ENCODE measurements around the gene SMPD1. TPM values are rescaled to one million over a fixed set of nuclear protein-coding genes. Genes with fewer than 3 reads are reported as not detected.

SMPD1 gene
- total RNA-seq, 1 donor from 2014 or later, result 25.2 TPM

- no peak overlapping the region for H3K4me2 ChIP-seq (ENCODE audit: low read length)
- no peak overlapping the region for H3K4me3 Mint-ChIP-seq (ENCODE audit: unreplicated experiment)
- no peak for FAIRE-seq
- no peaks in the 10 kb centered on the region for H3K36me3 Mint-ChIP-seq (ENCODE audit: low read depth, unreplicated experiment)
- H3K4me3 ChIP-seq (ENCODE audit: insufficient read depth, low read depth, low read length), result no peak overlapping the region
- no peaks in the 10 kb centered on the region for H3K27me3 Mint-ChIP-seq (ENCODE audit: low read depth, unreplicated experiment)
- H2AFZ ChIP-seq (ENCODE audit: low read depth, low read length), result no peak overlapping the region
- H3K4me1 Mint-ChIP-seq (ENCODE audit: low read depth, unreplicated experiment), result no peaks in the 10 kb centered on the region
- H3K9me3 Mint-ChIP-seq (ENCODE audit: unreplicated experiment), result no peaks in the 10 kb centered on the region
- TF ChIP-seq EZH2 (IDR thresholded peaks at IDR 0.05; ENCODE audit: insufficient read depth, low read length) (no peak), CTCF (IDR thresholded peaks at IDR 0.05; ENCODE audit: insufficient read depth, low read depth, low read length) (no peak)
- H3K4me1 ChIP-seq (ENCODE audit: insufficient read depth, low read length), result no peaks in the 10 kb centered on the region
- no peak overlapping the region for H3K27ac ChIP-seq (ENCODE audit: low read depth, low read length)
- no peaks in the 10 kb centered on the region for H3K9me3 ChIP-seq (ENCODE audit: insufficient read depth, low read depth, low read length)
- H4K20me1 ChIP-seq (ENCODE audit: insufficient read depth, low read length), result no peaks in the 10 kb centered on the region
- no peaks in the 10 kb centered on the region for H3K36me3 ChIP-seq (ENCODE audit: insufficient read depth, low read length)
- no peak overlapping the region for H3K27ac Mint-ChIP-seq (ENCODE audit: unreplicated experiment)
- no peaks in the 10 kb centered on the region for H3K79me2 ChIP-seq (ENCODE audit: insufficient read depth, low read length)
- DNase-seq (ENCODE audit: low read depth), result no peak
- H3K9ac ChIP-seq (ENCODE audit: low read length), result no peak overlapping the region
- no peaks in the 10 kb centered on the region for H3K27me3 ChIP-seq (ENCODE audit: insufficient read depth, low read length)
Measured at GRCh38 chr11:6350486-6350885, 39.8 kb upstream of the SMPD1 start.

- H3K9me3 Mint-ChIP-seq (ENCODE audit: unreplicated experiment), result no peaks in the 10 kb centered on the region
- no peaks in the 10 kb centered on the region for H3K27me3 Mint-ChIP-seq (ENCODE audit: low read depth, unreplicated experiment)
- Histone ChIP-seq H3K4me1 (ENCODE audit: insufficient read depth, low read length) (peaks cover 6% of the 10 kb centered on the region), H3K79me2 (ENCODE audit: insufficient read depth, low read length) (no peaks in the 10 kb centered on the region), H3K9ac (ENCODE audit: low read length) (no peak overlapping the region), H3K27ac (ENCODE audit: low read depth, low read length) (no peak overlapping the region), H3K4me3 (ENCODE audit: insufficient read depth, low read depth, low read length) (no peak overlapping the region), H4K20me1 (ENCODE audit: insufficient read depth, low read length) (no peaks in the 10 kb centered on the region), H3K9me3 (ENCODE audit: insufficient read depth, low read depth, low read length) (no peaks in the 10 kb centered on the region), H2AFZ (ENCODE audit: low read depth, low read length) (no peak overlapping the region), H3K36me3 (ENCODE audit: insufficient read depth, low read length) (no peaks in the 10 kb centered on the region), H3K27me3 (ENCODE audit: insufficient read depth, low read length) (no peaks in the 10 kb centered on the region), H3K4me2 (ENCODE audit: low read length) (no peak overlapping the region)
- H3K36me3 Mint-ChIP-seq (ENCODE audit: low read depth, unreplicated experiment), result no peaks in the 10 kb centered on the region
- no peak overlapping the region for H3K4me3 Mint-ChIP-seq (ENCODE audit: unreplicated experiment)
- FAIRE-seq, result no peak
- H3K4me1 Mint-ChIP-seq (ENCODE audit: low read depth, unreplicated experiment), result peaks cover 5% of the 10 kb centered on the region
- no peak for DNase-seq (ENCODE audit: low read depth)
- TF ChIP-seq CTCF (IDR thresholded peaks at IDR 0.05; ENCODE audit: insufficient read depth, low read depth, low read length) (no peak), EZH2 (IDR thresholded peaks at IDR 0.05; ENCODE audit: insufficient read depth, low read length) (no peak)
- H3K27ac Mint-ChIP-seq (ENCODE audit: unreplicated experiment), result no peak overlapping the region
Measured at GRCh38 chr11:6351782-6352382, 38.4 kb upstream of the SMPD1 start.

- Histone ChIP-seq H3K4me2 (ENCODE audit: low read length) (no peak overlapping the region), H3K9ac (ENCODE audit: low read length) (no peak overlapping the region), H2AFZ (ENCODE audit: low read depth, low read length) (no peak overlapping the region), H3K79me2 (ENCODE audit: insufficient read depth, low read length) (no peaks in the 10 kb centered on the region), H3K27me3 (ENCODE audit: insufficient read depth, low read length) (no peaks in the 10 kb centered on the region), H3K4me1 (ENCODE audit: insufficient read depth, low read length) (peaks cover 17% of the 10 kb centered on the region), H3K36me3 (ENCODE audit: insufficient read depth, low read length) (no peaks in the 10 kb centered on the region), H3K4me3 (ENCODE audit: insufficient read depth, low read depth, low read length) (no peak overlapping the region), H3K27ac (ENCODE audit: low read depth, low read length) (no peak overlapping the region), H4K20me1 (ENCODE audit: insufficient read depth, low read length) (no peaks in the 10 kb centered on the region), H3K9me3 (ENCODE audit: insufficient read depth, low read depth, low read length) (no peaks in the 10 kb centered on the region)
- Mint-ChIP-seq H3K27me3 (ENCODE audit: low read depth, unreplicated experiment) (no peaks in the 10 kb centered on the region), H3K4me3 (ENCODE audit: unreplicated experiment) (no peak overlapping the region), H3K9me3 (ENCODE audit: unreplicated experiment) (no peaks in the 10 kb centered on the region), H3K36me3 (ENCODE audit: low read depth, unreplicated experiment) (no peaks in the 10 kb centered on the region), H3K27ac (ENCODE audit: unreplicated experiment) (no peak overlapping the region), H3K4me1 (ENCODE audit: low read depth, unreplicated experiment) (peaks cover 18% of the 10 kb centered on the region)
- DNase-seq (ENCODE audit: low read depth) (no peak), FAIRE-seq (no peak)
- TF ChIP-seq CTCF (IDR thresholded peaks at IDR 0.05; ENCODE audit: insufficient read depth, low read depth, low read length), result peak; percentile 93
- no peak for TF ChIP-seq EZH2 (IDR thresholded peaks at IDR 0.05; ENCODE audit: insufficient read depth, low read length)
Measured at GRCh38 chr11:6353367-6353987, 36.8 kb upstream of the SMPD1 start.
